GM20431 (cell line): ENCODE data around the gene NFRKB.

Experiments used
- in situ Hi-C: fragments of 300-500 bp; cut with MseI, MboI; formaldehyde crosslinking; loops from one replicate; pipeline ENCODE4 v1.15.0; 2020; ENCODE audit warnings: low sequenced_read_pairs; ENCODE audit not compliant: unreplicated experiment

The NFRKB gene

GRCh38 chr11:129895126-129896041 lies at the start of gene NFRKB:
Gene NFRKB, minus strand, starts transcription at chr11:129895578. Its CDS starts 2,729 bp downstream, at chr11:129892849.
- in situ Hi-C loops: no loop called here

GRCh38 chr11:129944696-129945095 lies 49.3 kb upstream of the NFRKB start:
- in situ Hi-C loops: no loop called here

GRCh38 chr11:129943036-129943435 lies 47.7 kb upstream of the NFRKB start:
- in situ Hi-C loops: no loop called here

GRCh38 chr11:129939510-129939909 lies 44.1 kb upstream of the NFRKB start:
- in situ Hi-C loops: no loop called here

GRCh38 chr11:129938764-129939163 lies 43.4 kb upstream of the NFRKB start:
- in situ Hi-C loops: no loop called here

- in situ Hi-C loops: no loop called here
Measured at GRCh38 chr11:129937592-129938238, 42.3 kb upstream of the NFRKB start.

GRCh38 chr11:129935723-129936122 lies 40.3 kb upstream of the NFRKB start:
- in situ Hi-C loops: no loop called here

GRCh38 chr11:129933891-129934290 lies 38.5 kb upstream of the NFRKB start:
- in situ Hi-C loops: no loop called here

- in situ Hi-C loops: no loop called here
Measured at GRCh38 chr11:129933262-129933661, 37.9 kb upstream of the NFRKB start.

- in situ Hi-C loops: no loop called here
Measured at GRCh38 chr11:129932381-129933067, 37.1 kb upstream of the NFRKB start.

GRCh38 chr11:129930743-129931142 lies 35.4 kb upstream of the NFRKB start:
- in situ Hi-C loops: no loop called here

- in situ Hi-C loops: no loop called here
Measured at GRCh38 chr11:129930296-129930695, 34.9 kb upstream of the NFRKB start.

GRCh38 chr11:129929721-129930120 lies 34.3 kb upstream of the NFRKB start:
- in situ Hi-C loops: no loop called here

GRCh38 chr11:129928923-129929692 lies 33.7 kb upstream of the NFRKB start:
- in situ Hi-C loops: no loop called here

GRCh38 chr11:129922674-129923073 lies 27.3 kb upstream of the NFRKB start:
- in situ Hi-C loops: no loop called here

- in situ Hi-C loops: loop anchor here (10.0 kb wide), 1 partner anchor 216 kb away; no protein-coding TSS in a partner anchor
Measured at GRCh38 chr11:129918361-129918760, 23.0 kb upstream of the NFRKB start.

GRCh38 chr11:129917231-129917630 lies 21.9 kb upstream of the NFRKB start:
- in situ Hi-C loops: loop anchor here (10.0 kb wide), 1 partner anchor 218 kb away; no protein-coding TSS in a partner anchor

- in situ Hi-C loops: loop anchor here (10.0 kb wide), 1 partner anchor 224 kb away; no protein-coding TSS in a partner anchor
Measured at GRCh38 chr11:129911298-129911697, 15.9 kb upstream of the NFRKB start.

GRCh38 chr11:129910360-129910759 lies 15.0 kb upstream of the NFRKB start:
- in situ Hi-C loops: loop anchor here (10.0 kb wide), 1 partner anchor 224 kb away; no protein-coding TSS in a partner anchor

GRCh38 chr11:129905402-129905801 lies 10.0 kb upstream of the NFRKB start:
- in situ Hi-C loops: no loop called here
